H1 (cell line): Measurements from ENCODE around the gene PDE6B.

Experiments
- BRCA1 ChIP-seq: IDR thresholded peaks from 2 replicates; pipeline ENCODE4 v1.6.1; 2012; ENCODE audit warnings: low read depth, low read length, improper control_type of control experiment
- CHD2 ChIP-seq: IDR thresholded peaks from 2 replicates; pipeline ENCODE4 v1.6.1; 2012; ENCODE audit warnings: low read length, improper control_type of control experiment
- CREB1 ChIP-seq: IDR thresholded peaks from 2 replicates; pipeline ENCODE4 v1.6.1; 2012; ENCODE audit warnings: inconsistent platforms
- POLR2A ChIP-seq, 2 experiments: IDR thresholded peaks; 1 replicate in 1 of 2; 2 replicates in 1 of 2; pipeline ENCODE4 v1.6.1; 2011; ENCODE audit warnings: low read depth in 2 of 2, low read length in 2 of 2, mild to moderate bottlenecking in 2 of 2; ENCODE audit errors: control extremely low read depth in 1 of 2
- POLR2AphosphoS5 ChIP-seq: IDR thresholded peaks from 2 replicates; pipeline ENCODE4 v1.6.1; 2011; ENCODE audit warnings: low read depth, low read length
- RAD21 ChIP-seq, 2 experiments: IDR thresholded peaks in 1 of 2; conservative IDR thresholded peaks in 1 of 2; 2 replicates each; pipeline ENCODE4 v1.6.1; 2011; ENCODE audit warnings: low read depth in 2 of 2, low read length in 2 of 2, improper control_type of control experiment in 1 of 2, inconsistent platforms in 1 of 2, mild to moderate bottlenecking in 1 of 2, moderate library complexity in 1 of 2
- RXRA ChIP-seq: IDR thresholded peaks from 2 replicates; pipeline ENCODE4 v1.6.1; 2011; ENCODE audit warnings: low read depth, mild to moderate bottlenecking, low read length, moderate library complexity; ENCODE audit not compliant: insufficient read depth
- SIN3A ChIP-seq, 2 experiments: IDR thresholded peaks in 1 of 2; conservative IDR thresholded peaks in 1 of 2; 2 replicates each; pipeline ENCODE4 v1.6.1; 2011 to 2012; ENCODE audit warnings: low read length in 2 of 2, improper control_type of control experiment in 1 of 2, low read depth in 1 of 2, mild to moderate bottlenecking in 1 of 2
- SRF ChIP-seq: IDR thresholded peaks from 2 replicates; pipeline ENCODE4 v1.6.1; 2011; ENCODE audit warnings: mild to moderate bottlenecking, low read depth, low read length, moderate library complexity
- TAF1 ChIP-seq: IDR thresholded peaks from 2 replicates; pipeline ENCODE4 v1.6.1; 2011; ENCODE audit warnings: mild to moderate bottlenecking, low read depth, low read length
- TAF7 ChIP-seq: optimal IDR thresholded peaks from 2 replicates; pipeline ENCODE3; 2011; ENCODE audit warnings: low read depth, mild to moderate bottlenecking, inconsistent platforms, low read length, moderate library complexity, borderline replicate concordance
- TF ChIP-seq, protein P1 (sequence below), 3 experiments: IDR thresholded peaks; 1 replicate in 2 of 3; 2 replicates in 1 of 3; pipeline versions ENCODE4 v1.5.1 to v1.6.1; 2011; ENCODE audit warnings: low read length in 3 of 3, mild to moderate bottlenecking in 3 of 3, inconsistent platforms in 2 of 3, low read depth in 1 of 3, moderate library complexity in 1 of 3; ENCODE audit not compliant: insufficient read depth in 1 of 3; ENCODE audit errors: control extremely low read depth in 1 of 3
- TF ChIP-seq, protein P2 (sequence below): IDR thresholded peaks from 2 replicates; pipeline ENCODE4 v1.6.1; 2011; ENCODE audit warnings: low read depth, mild to moderate bottlenecking, low read length; ENCODE audit not compliant: insufficient read depth
- TF ChIP-seq, protein P3 (sequence below): IDR thresholded peaks from 2 replicates; pipeline ENCODE4 v1.6.1; 2012; ENCODE audit warnings: inconsistent platforms

GRCh38 chr4:681736-682451 lies 56.5 kb downstream of the PDE6B start:
- TF ChIP-seq, protein P1, sequence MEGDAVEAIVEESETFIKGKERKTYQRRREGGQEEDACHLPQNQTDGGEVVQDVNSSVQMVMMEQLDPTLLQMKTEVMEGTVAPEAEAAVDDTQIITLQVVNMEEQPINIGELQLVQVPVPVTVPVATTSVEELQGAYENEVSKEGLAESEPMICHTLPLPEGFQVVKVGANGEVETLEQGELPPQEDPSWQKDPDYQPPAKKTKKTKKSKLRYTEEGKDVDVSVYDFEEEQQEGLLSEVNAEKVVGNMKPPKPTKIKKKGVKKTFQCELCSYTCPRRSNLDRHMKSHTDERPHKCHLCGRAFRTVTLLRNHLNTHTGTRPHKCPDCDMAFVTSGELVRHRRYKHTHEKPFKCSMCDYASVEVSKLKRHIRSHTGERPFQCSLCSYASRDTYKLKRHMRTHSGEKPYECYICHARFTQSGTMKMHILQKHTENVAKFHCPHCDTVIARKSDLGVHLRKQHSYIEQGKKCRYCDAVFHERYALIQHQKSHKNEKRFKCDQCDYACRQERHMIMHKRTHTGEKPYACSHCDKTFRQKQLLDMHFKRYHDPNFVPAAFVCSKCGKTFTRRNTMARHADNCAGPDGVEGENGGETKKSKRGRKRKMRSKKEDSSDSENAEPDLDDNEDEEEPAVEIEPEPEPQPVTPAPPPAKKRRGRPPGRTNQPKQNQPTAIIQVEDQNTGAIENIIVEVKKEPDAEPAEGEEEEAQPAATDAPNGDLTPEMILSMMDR (IDR thresholded peaks at IDR 0.05; ENCODE audit: control extremely low read depth in 1 of 3, insufficient read depth in 1 of 3, low read depth in 1 of 3, low read length in 3 of 3): no peak
- TF ChIP-seq TAF7 (no peak), POLR2A (IDR thresholded peaks at IDR 0.05; ENCODE audit: control extremely low read depth in 1 of 2, low read depth in 2 of 2, low read length in 2 of 2) (no peak), TAF1 (no peak), CREB1 (no peak), POLR2AphosphoS5 (no peak; the same call in 1 of the 2 replicates), RAD21 (IDR thresholded peaks at IDR 0.05 in 1 of 2, conservative IDR thresholded peaks at IDR 0.05 in 1 of 2; ENCODE audit: low read depth in 2 of 2, low read length in 2 of 2) (no peak), CHD2 (no peak), SRF (no peak), BRCA1 (no peak), RXRA (no peak), SIN3A (conservative IDR thresholded peaks at IDR 0.05 in 1 of 2, IDR thresholded peaks at IDR 0.05 in 1 of 2; ENCODE audit: low read depth in 1 of 2, low read length in 2 of 2) (no peak)
- TF ChIP-seq, protein P2, sequence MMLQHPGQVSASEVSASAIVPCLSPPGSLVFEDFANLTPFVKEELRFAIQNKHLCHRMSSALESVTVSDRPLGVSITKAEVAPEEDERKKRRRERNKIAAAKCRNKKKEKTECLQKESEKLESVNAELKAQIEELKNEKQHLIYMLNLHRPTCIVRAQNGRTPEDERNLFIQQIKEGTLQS: no peak
- TF ChIP-seq, protein P3, sequence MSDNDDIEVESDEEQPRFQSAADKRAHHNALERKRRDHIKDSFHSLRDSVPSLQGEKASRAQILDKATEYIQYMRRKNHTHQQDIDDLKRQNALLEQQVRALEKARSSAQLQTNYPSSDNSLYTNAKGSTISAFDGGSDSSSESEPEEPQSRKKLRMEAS: no peak
